ENCODE data around the gene DCAF5.

- TF ChIP-seq CTCF (IDR thresholded peaks at IDR 0.05) (no peak), POLR2A (IDR thresholded peaks at IDR 0.05) (no peak), POLR2AphosphoS5 (IDR thresholded peaks at IDR 0.05) (no peak)
Measured at GRCh38 chr14:69055125-69055524, 97.8 kb downstream of the DCAF5 start.
